ENCODE measurements around the gene FAM187B.
"Not testable (repeated sequence)": the region's sequence is repeated elsewhere in the genome, so short reads cannot be mapped to it uniquely, and the experiment has no call there.

The FAM187B gene

GRCh38 chr19:35209646-35210045 lies 18.9 kb downstream of the FAM187B start:
- no peak for DNase-seq

GRCh38 chr19:35208121-35208520 lies 20.4 kb downstream of the FAM187B start:
- no peak for DNase-seq

- no peak for DNase-seq
These were observed 21.1 kb downstream of the FAM187B start for GRCh38 chr19:35207391-35207871.

- DNase-seq: no peak
These were observed 21.7 kb downstream of the FAM187B start for GRCh38 chr19:35206855-35207254.

GRCh38 chr19:35206379-35206778 lies 22.2 kb downstream of the FAM187B start:
- no peak for DNase-seq

- no peak for DNase-seq
These were observed 22.7 kb downstream of the FAM187B start for GRCh38 chr19:35205733-35206323.

GRCh38 chr19:35204799-35205732 lies 23.5 kb downstream of the FAM187B start:
- DNase-seq: no peak

GRCh38 chr19:35202722-35203688 lies 25.5 kb downstream of the FAM187B start:
- DNase-seq: no peak

GRCh38 chr19:35199481-35199880 lies 29.1 kb downstream of the FAM187B start:
- DNase-seq: no peak

- DNase-seq: not testable (repeated sequence)
These were observed 31.7 kb downstream of the FAM187B start for GRCh38 chr19:35196861-35197260.

- DNase-seq: no peak
These were observed 32.7 kb downstream of the FAM187B start for GRCh38 chr19:35195830-35196229.

- no peak for DNase-seq
These were observed 34.2 kb downstream of the FAM187B start for GRCh38 chr19:35194012-35194984.

GRCh38 chr19:35184884-35185283 lies 43.7 kb downstream of the FAM187B start:
- DNase-seq: no peak

GRCh38 chr19:35184267-35184666 lies 44.3 kb downstream of the FAM187B start:
- no peak for DNase-seq

- no peak for DNase-seq
These were observed 47.2 kb downstream of the FAM187B start for GRCh38 chr19:35181387-35181786.

- no peak for DNase-seq
These were observed 48.7 kb downstream of the FAM187B start for GRCh38 chr19:35179830-35180229.

GRCh38 chr19:35178701-35179100 lies 49.8 kb downstream of the FAM187B start:
- DNase-seq: no peak

- no peak for DNase-seq
These were observed 50.9 kb downstream of the FAM187B start for GRCh38 chr19:35177377-35178274.

GRCh38 chr19:35176181-35176570 lies 52.4 kb downstream of the FAM187B start:
- no peak for DNase-seq

Measured in T1000 (cell line).